OCI-LY7 (cell line): ENCODE data around the gene STOM. TPM values are rescaled to one million over a fixed set of nuclear protein-coding genes. Genes with fewer than 3 reads are reported as not detected.

Experiments
- BruUV-seq: library from RNA; stranded (reverse); fragments of 400-500 nt; replicated peaks from 2 replicates; lab custom pipeline; 2021; lab: Mats Ljungman, UMichigan
- CTCF ChIA-PET: fragments of 300-600 bp; sonication (Branson Sonifier 250); formaldehyde crosslinking; loops from one replicate; lab custom pipeline; 2022; ENCODE audit warnings: antibody characterized with exemption; ENCODE audit not compliant: unreplicated experiment; lab: Charles Lee
- POLR2A ChIA-PET: fragments of 300-600 bp; sonication (Branson Sonifier 250); formaldehyde crosslinking; loops from one replicate; lab custom pipeline; 2022; ENCODE audit warnings: antibody characterized with exemption; lab: Charles Lee
- DNase-seq: peaks from one replicate; pipeline ENCODE4 v3.0.0-alpha.2; 2015; ENCODE audit warnings: low spot score
- H2AFZ ChIP-seq: fragments of 200-600 bp; sonication (generic), shearing (Covaris generic); 2 replicates; pipeline ENCODE4 v1.6.1; 2014; ENCODE audit warnings: mild to moderate bottlenecking, antibody characterized with exemption, low read length, moderate library complexity
- H3K27ac ChIP-seq: fragments of 200-600 bp; sonication (generic); 2 replicates; pipeline ENCODE4 v1.5.1; 2014; ENCODE audit warnings: mixed run types, low read depth, mild to moderate bottlenecking, moderate library complexity, low read length, inconsistent platforms; ENCODE audit not compliant: poor library complexity, severe bottlenecking
- H3K36me3 ChIP-seq: fragments of 200-600 bp; sonication (generic); 2 replicates; pipeline ENCODE4 v1.6.1; 2014; ENCODE audit warnings: mild to moderate bottlenecking, antibody characterized with exemption, low read length, moderate library complexity, mixed read lengths; ENCODE audit not compliant: insufficient read depth
- H3K4me1 ChIP-seq: fragments of 200-600 bp; sonication (generic); 2 replicates; pipeline ENCODE4 v1.5.1; 2014; ENCODE audit warnings: mild to moderate bottlenecking, low read length; ENCODE audit not compliant: insufficient read depth, poor library complexity, severe bottlenecking
- H3K4me2 ChIP-seq: fragments of 200-600 bp; sonication (generic); 2 replicates; pipeline ENCODE4 v1.6.1; 2014; ENCODE audit warnings: mild to moderate bottlenecking, low read length
- H3K4me3 ChIP-seq: fragments of 200-600 bp; sonication (generic); 2 replicates; pipeline ENCODE4 v1.5.1; 2014; ENCODE audit warnings: mild to moderate bottlenecking, low read depth, low read length; ENCODE audit not compliant: poor library complexity, severe bottlenecking
- H3K79me2 ChIP-seq: fragments of 200-600 bp; sonication (generic); 2 replicates; pipeline ENCODE4 v1.6.1; 2016; ENCODE audit warnings: low read depth, mild to moderate bottlenecking, low read length, moderate library complexity, mixed read lengths; ENCODE audit not compliant: insufficient read depth
- H3K9me2 ChIP-seq: fragments of 200-600 bp; sonication (generic); 2 replicates; pipeline ENCODE4 v1.6.1; 2016; ENCODE audit warnings: mild to moderate bottlenecking, low read length, mixed read lengths; ENCODE audit not compliant: insufficient read depth
- H3K9me3 ChIP-seq: fragments of 200-600 bp; sonication (generic); 2 replicates; pipeline ENCODE4 v1.6.1; 2014; ENCODE audit warnings: mild to moderate bottlenecking, mixed run types, low read length, mixed read lengths
- H4K20me1 ChIP-seq: fragments of 200-600 bp; sonication (generic); 2 replicates; pipeline ENCODE4 v1.6.1; 2014; ENCODE audit warnings: mild to moderate bottlenecking, antibody characterized with exemption, low read length, moderate library complexity, mixed read lengths; ENCODE audit not compliant: insufficient read depth
- EZH2phosphoT487 ChIP-seq: fragments of 200-600 bp; sonication (generic); IDR thresholded peaks from 2 replicates; pipeline ENCODE4 v1.6.1; 2018; ENCODE audit warnings: low read depth, borderline replicate concordance, mild to moderate bottlenecking, mixed run types, antibody characterized with exemption, low read length, moderate library complexity, mixed read lengths
- intact Hi-C: fragments of 100-400 bp; cut with micrococcal nuclease; formaldehyde crosslinking; loops from one replicate; pipeline ENCODE4 v1.10.0; 2022; ENCODE audit not compliant: unreplicated experiment
- total RNA-seq, 2 experiments: library from RNA; depleted of rRNA in 1 of 2; stranded (reverse); fragments of >200 nt in 1 of 2; shearing (Covaris generic) in 1 of 2; gene quantifications; 2 replicates each; pipeline ENCODE4 v1.2.3, GENCODE V29; 2014 to 2022
- TF ChIP-seq, protein P1 (sequence below): fragments of 200-600 bp; sonication (generic); conservative IDR thresholded peaks from 2 replicates; pipeline ENCODE4 v1.5.1; 2014; ENCODE audit warnings: mild to moderate bottlenecking, antibody characterized with exemption, low read length, moderate library complexity, mixed read lengths

Gene STOM
- total RNA-seq, 2 experiments from 2014 or later, result 5.7 to 7.3 TPM

DNA sequence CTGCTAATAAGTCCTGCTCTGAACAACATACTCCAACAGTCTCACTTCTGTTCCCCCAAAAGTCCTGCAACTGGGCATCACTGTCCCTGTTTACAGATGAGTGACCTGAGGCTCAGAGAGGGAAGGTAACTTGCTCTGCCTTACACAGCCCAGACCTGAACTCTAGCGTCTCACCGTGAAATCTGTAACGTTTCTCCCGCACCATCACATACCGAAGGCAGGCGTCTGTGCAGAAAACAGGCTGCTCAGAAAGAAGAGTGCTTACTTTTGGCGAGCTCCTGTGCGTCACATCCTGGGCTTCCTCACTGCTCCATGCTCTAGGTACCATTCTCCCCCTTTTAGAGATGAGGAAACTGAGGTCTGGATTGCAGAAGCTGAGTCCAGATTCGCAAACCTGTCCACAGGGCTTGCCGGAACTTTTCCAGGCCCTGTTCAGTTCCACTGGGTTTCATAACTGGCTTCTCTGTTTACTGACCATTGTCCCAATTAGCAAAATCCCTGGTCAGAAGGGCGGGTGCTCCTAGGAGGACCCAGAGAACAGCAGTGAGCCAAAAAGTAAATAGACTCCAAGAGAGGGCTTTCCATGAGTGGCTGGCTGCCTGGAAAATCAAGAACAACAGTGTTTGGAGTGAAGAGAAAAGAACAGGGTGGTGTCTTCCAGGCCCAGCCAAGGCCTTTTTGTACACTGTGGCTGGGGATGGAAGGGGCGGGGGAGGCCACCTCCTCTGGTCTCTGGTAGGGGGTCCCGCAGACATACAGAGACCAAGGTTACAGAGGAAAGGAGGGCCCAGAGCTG lies 75.0 kb downstream of the STOM start:
- H3K4me1 ChIP-seq, result peaks cover 3% of the 10 kb centered on the region
- BruUV-seq, result no TSS peak
- no peak for DNase-seq
- no peaks in the 10 kb centered on the region for H3K9me2 ChIP-seq
- CTCF ChIA-PET, result interaction anchor here (0.9 kb wide), 1 partner anchor 70 kb away, joined by 3 read pairs; no protein-coding TSS in a partner anchor
- no peak overlapping the region for H3K27ac ChIP-seq
- no peak overlapping the region for H3K4me2 ChIP-seq
- TF ChIP-seq, protein P1, sequence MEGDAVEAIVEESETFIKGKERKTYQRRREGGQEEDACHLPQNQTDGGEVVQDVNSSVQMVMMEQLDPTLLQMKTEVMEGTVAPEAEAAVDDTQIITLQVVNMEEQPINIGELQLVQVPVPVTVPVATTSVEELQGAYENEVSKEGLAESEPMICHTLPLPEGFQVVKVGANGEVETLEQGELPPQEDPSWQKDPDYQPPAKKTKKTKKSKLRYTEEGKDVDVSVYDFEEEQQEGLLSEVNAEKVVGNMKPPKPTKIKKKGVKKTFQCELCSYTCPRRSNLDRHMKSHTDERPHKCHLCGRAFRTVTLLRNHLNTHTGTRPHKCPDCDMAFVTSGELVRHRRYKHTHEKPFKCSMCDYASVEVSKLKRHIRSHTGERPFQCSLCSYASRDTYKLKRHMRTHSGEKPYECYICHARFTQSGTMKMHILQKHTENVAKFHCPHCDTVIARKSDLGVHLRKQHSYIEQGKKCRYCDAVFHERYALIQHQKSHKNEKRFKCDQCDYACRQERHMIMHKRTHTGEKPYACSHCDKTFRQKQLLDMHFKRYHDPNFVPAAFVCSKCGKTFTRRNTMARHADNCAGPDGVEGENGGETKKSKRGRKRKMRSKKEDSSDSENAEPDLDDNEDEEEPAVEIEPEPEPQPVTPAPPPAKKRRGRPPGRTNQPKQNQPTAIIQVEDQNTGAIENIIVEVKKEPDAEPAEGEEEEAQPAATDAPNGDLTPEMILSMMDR, result no peak
- no peak for TF ChIP-seq EZH2phosphoT487
- POLR2A ChIA-PET, result no interaction called here
- no peaks in the 10 kb centered on the region for H3K9me3 ChIP-seq
- H3K4me3 ChIP-seq, result no peak overlapping the region
- H4K20me1 ChIP-seq, result no peaks in the 10 kb centered on the region
- intact Hi-C loops, result no loop called here
- no peaks in the 10 kb centered on the region for H3K36me3 ChIP-seq
- no peaks in the 10 kb centered on the region for H3K79me2 ChIP-seq
- H2AFZ ChIP-seq, result no peak overlapping the region

DNA sequence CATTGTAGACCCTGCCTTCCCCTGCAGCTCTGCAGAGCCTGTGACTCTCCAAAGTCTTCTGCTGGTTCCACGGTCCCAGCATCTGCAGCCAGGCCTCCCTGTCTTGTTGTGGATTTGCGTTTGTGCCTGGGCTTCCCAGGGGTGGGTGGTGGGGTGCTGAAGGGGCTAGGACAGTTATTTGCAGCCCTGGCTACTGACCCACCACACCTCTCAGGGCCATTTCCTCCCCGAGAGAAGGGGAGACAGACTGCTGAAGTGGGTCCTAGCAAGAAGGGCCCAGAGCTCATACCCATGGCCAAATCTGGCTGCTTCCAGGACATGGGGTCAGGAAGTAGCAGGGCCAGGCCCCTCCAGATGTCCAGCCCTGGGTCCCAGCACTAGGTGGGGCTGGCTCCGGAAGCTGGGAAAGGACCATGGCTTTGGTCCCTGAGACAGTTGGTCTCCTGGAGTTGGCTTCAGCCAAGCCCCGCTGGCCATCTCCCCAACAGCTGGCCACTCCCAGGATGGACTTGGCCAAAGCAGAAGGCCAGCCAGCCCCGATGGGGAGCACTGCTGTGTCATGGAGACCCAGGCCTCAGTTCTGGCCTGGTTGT lies 75.8 kb downstream of the STOM start:
- ChIA-PET CTCF (no interaction called here), POLR2A (no interaction called here)
- DNase-seq, result no peak
- no peak overlapping the region for H2AFZ ChIP-seq
- no peaks in the 10 kb centered on the region for H3K79me2 ChIP-seq
- H3K36me3 ChIP-seq, result no peaks in the 10 kb centered on the region
- no TSS peak for BruUV-seq
- H3K9me3 ChIP-seq, result no peaks in the 10 kb centered on the region
- no peaks in the 10 kb centered on the region for H3K9me2 ChIP-seq
- no peak overlapping the region for H3K4me3 ChIP-seq
- TF ChIP-seq EZH2phosphoT487, result no peak
- TF ChIP-seq, protein P1, result no peak
- no peak overlapping the region for H3K4me2 ChIP-seq
- H4K20me1 ChIP-seq, result no peaks in the 10 kb centered on the region
- H3K4me1 ChIP-seq, result peaks cover 3% of the 10 kb centered on the region
- intact Hi-C loops, result no loop called here
- no peak overlapping the region for H3K27ac ChIP-seq

DNA sequence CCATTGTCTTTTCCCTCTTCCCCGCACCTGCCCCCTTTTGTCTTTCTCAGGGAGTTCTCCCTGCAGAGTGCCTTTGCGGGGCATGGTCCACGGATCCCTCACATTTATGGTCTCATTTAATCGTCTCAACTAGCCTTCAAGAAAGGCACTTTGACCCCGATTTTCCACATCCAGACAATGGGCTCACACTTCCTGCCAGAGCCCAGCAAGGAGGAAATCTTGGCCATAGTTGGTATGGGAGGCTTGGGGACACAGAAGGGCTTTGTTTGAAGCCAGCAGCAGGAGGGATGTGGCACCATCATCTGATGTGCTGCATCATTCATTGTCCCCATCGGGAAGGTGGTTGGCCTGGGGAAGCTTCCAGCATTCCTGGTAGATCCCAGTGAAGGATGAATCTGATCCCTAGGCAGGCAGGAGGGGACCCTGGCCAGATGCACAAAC lies 77.2 kb downstream of the STOM start:
- CTCF ChIA-PET, result interaction anchor here (0.9 kb wide), 1 partner anchor 74 kb away, joined by 3 read pairs; no protein-coding TSS in a partner anchor

More for the DNA sequence above, 77.2 kb downstream of the STOM start:
- TF ChIP-seq EZH2phosphoT487, result no peak
- TF ChIP-seq, protein P1, result no peak
- Histone ChIP-seq H3K4me1 (no peaks in the 10 kb centered on the region), H3K79me2 (no peaks in the 10 kb centered on the region), H3K9me3 (no peaks in the 10 kb centered on the region), H3K4me3 (no peak overlapping the region), H3K4me2 (no peak overlapping the region), H2AFZ (no peak overlapping the region), H3K9me2 (no peaks in the 10 kb centered on the region), H4K20me1 (no peaks in the 10 kb centered on the region), H3K27ac (no peak overlapping the region), H3K36me3 (no peaks in the 10 kb centered on the region)
- POLR2A ChIA-PET, result no interaction called here
- intact Hi-C loops, result no loop called here
- no TSS peak for BruUV-seq
- no peak for DNase-seq
